HUES64 (cell line): ENCODE data around the gene LRCH1.

Source experiments
- H3K27ac ChIP-seq: 2 replicates; pipeline ENCODE4 v1.7.0; 2013; ENCODE audit warnings: low read depth, low read length, inconsistent platforms
- H3K27me3 ChIP-seq: 2 replicates; pipeline ENCODE4 v1.6.1; 2013; ENCODE audit warnings: mild to moderate bottlenecking, low read length; ENCODE audit not compliant: insufficient read depth
- H3K36me3 ChIP-seq: 2 replicates; pipeline ENCODE4 v1.6.1; 2013; ENCODE audit warnings: mild to moderate bottlenecking, low read length; ENCODE audit not compliant: insufficient read depth
- H3K4me1 ChIP-seq: 2 replicates; pipeline ENCODE4 v1.6.1; 2013; ENCODE audit warnings: mild to moderate bottlenecking, low read length, moderate library complexity; ENCODE audit not compliant: insufficient read depth
- H3K4me3 ChIP-seq: 2 replicates; pipeline ENCODE4 v1.5.1; 2013; ENCODE audit warnings: mild to moderate bottlenecking, low read length, moderate library complexity
- H3K9ac ChIP-seq: 2 replicates; pipeline ENCODE4 v1.6.1; 2013; ENCODE audit warnings: mild to moderate bottlenecking, low read depth, low read length
- H3K9me3 ChIP-seq: 2 replicates; pipeline ENCODE4 v1.6.1; 2013; ENCODE audit warnings: low read depth, low read length; ENCODE audit not compliant: insufficient read depth
- WGBS: fragments of 150-250, 120-280 bp; methylation state at CpG from one replicate; pipeline ENCODE4 v1.1.7; 2013; ENCODE audit warnings: missing lambda C conversion rate; 5-methylcytosine and 5-hydroxymethylcytosine counted together

The LRCH1 gene

DNA sequence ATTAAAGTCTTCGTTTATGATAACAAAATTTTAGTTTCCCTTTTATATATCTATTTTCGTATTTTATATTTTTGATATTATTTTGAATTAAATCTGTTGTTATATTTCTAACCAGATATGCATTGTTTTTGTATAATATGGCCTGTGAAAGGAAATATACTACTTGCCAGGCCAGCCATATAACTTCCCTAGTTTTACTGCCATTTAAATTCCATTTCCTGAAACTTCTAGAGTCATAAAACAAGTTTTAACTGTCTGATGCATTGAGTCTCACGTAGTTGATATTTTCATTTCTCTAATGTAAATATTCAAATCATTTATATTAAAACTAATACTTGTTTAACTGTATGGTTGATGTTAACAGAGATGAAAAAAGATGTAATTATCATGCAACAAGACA, 230.5 kb downstream of the LRCH1 start:
- Histone ChIP-seq H3K36me3 (peaks cover 99% of the 10 kb centered on the region), H3K27ac (no peak overlapping the region)
- WGBS, result 100% methylated on average over 1 of the region's 3 CpGs

DNA sequence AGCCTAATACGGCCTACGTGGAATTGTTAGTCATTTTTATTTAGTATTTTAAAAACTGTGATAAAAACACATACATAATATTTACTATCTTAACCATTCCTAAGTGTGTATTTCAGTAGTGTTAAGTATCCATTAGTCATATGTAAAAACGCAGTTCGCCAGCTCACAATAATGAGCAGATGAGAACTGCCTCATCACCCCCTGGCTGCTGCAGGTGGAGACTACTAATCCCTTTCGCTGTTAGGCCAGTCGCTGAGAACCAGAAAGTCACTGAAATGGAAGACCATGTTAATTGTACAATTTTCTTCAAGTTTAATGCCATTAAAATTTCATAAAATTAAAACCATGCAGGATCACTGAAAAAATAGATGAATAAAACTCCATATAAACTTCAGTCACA, 242.4 kb downstream of the LRCH1 start:
- H3K4me3 ChIP-seq, result no peak overlapping the region
- H3K4me1 ChIP-seq, result peaks cover 23% of the 10 kb centered on the region
- H3K9ac ChIP-seq, result no peak overlapping the region
- peaks cover 22% of the 10 kb centered on the region for H3K36me3 ChIP-seq
- H3K27ac ChIP-seq, result no peak overlapping the region
- no peaks in the 10 kb centered on the region for H3K9me3 ChIP-seq
- no peaks in the 10 kb centered on the region for H3K27me3 ChIP-seq
- WGBS, result 67% methylated on average over 4 of the region's 6 CpGs

More for the DNA sequence above, 230.5 kb downstream of the LRCH1 start:
- H3K27me3 ChIP-seq, result no peaks in the 10 kb centered on the region
- H3K4me3 ChIP-seq, result no peak overlapping the region
- no peak overlapping the region for H3K9ac ChIP-seq
- no peaks in the 10 kb centered on the region for H3K4me1 ChIP-seq
- H3K9me3 ChIP-seq, result no peaks in the 10 kb centered on the region

- peak overlapping the region; percentile 87 for H3K9ac ChIP-seq
- peaks cover 14% of the 10 kb centered on the region for H3K36me3 ChIP-seq
- peak overlapping the region; percentile 84; the same call in 1 of the 2 replicates for H3K27ac ChIP-seq
- peaks cover 23% of the 10 kb centered on the region for H3K4me1 ChIP-seq
- 73% methylated on average over 5 of the region's 5 CpGs for WGBS
- H3K9me3 ChIP-seq, result no peaks in the 10 kb centered on the region
- peak overlapping the region; percentile 87 for H3K4me3 ChIP-seq
- no peaks in the 10 kb centered on the region for H3K27me3 ChIP-seq
Measured at GRCh38 chr13:46796129-46796514, 243.2 kb downstream of the LRCH1 start.

DNA sequence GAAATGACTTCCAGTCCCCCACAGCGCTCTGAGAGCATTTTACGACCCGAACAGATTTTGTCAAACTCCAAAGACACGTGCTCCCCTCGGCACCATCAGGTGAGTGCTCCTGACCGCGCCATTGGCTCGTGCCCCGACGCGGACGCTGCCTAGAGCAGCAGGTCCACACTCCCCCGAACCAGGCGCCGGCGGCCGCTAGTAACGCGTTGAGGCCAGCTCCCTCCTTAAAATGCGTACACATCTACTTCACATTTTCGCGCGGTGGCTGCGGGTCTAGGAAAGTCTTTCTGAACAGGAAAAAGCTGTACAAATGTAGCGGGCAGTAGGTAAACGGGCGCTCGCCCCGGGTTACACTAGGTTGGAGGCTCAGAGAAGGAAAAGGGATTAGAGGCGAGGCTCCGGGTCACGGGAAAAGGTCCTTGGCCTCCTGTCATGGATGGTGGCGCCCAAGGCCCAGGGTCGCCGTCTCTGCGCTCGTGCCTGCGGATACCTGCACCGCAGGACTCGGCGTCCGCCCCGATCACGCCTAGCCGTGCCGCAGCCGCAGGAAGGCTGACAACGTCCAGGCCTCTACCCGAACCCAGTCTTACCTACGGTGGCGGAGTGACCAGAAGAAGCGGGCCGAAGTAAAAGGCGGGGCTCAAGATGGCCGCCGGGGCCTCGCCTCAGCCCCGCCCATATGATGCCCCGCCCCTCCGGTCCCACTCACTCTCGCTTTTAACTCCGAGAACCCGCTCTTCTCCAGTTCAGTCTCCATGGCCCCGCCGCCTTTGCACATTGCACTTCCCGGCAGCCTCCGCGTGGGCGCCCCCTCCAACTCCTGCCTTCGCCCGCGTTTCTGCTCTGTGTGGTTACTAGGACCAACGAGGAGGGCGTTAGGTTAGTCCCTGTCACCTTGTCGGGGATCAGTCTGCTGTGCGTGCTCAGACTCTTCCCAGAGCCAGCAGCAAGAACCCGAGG, 243.8 kb downstream of the LRCH1 start, which contains the start of gene ESD:
Gene ESD (minus strand): TSS at position 647 of the 960 bp plus-strand sequence. CDS start 5,748 bp downstream, outside the sequence.
- peaks cover 7% of the 10 kb centered on the region; the same call in 1 of the 2 replicates for H3K36me3 ChIP-seq
- WGBS, result 3% methylated on average over 77 of the region's 77 CpGs
- H3K4me1 ChIP-seq, result peaks cover 23% of the 10 kb centered on the region
- no peaks in the 10 kb centered on the region for H3K9me3 ChIP-seq
- H3K9ac ChIP-seq, result peak within 1 kb of the TSS; percentile 87
- peak within 1 kb of the TSS; percentile 87 for H3K4me3 ChIP-seq
- no peaks in the 10 kb centered on the region for H3K27me3 ChIP-seq
- peak within 1 kb of the TSS; percentile 84 for H3K27ac ChIP-seq

DNA sequence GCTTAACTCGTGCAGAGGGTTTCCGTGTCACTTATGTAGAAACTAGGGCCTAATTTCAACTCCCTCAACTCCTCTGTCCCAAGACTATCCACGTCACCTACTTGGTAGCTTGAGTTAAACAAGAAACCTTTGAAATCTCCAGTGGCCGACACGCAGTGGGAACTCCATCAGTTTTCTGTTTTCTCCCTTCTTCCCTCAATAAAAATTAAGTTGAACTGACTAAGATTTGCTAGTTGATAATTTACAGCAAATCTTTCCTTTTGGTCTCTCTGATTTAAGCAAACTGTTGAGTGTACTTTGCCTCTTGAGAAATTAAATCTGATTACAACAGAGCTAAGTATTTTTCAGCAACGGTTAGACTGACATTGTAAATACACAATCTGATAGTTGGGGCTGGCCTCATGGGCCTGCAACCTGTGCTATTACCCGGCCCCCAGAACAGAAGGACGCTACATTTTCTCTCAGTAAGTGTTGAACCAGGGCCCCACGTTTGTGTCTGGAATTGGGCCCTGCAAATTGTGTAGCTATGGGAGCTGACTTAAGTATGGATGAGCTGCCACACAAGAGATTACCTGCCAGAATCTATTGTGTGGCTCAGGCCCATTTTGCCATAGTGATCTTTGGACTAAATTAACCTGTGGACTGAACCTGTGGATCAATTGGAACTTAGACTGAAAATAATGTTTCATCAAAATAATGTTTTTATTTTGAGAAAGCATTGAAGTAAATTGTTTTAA, 244.7 kb downstream of the LRCH1 start:
- H3K36me3 ChIP-seq, result no peaks in the 10 kb centered on the region
- H3K9me3 ChIP-seq, result no peaks in the 10 kb centered on the region
- H3K4me1 ChIP-seq, result peaks cover 23% of the 10 kb centered on the region
- WGBS, result 74% methylated on average over 9 of the region's 9 CpGs
- peak overlapping the region; percentile 45; the same call in 1 of the 2 replicates for H3K27ac ChIP-seq
- H3K9ac ChIP-seq, result peak overlapping the region; percentile 66
- H3K27me3 ChIP-seq, result no peaks in the 10 kb centered on the region
- H3K4me3 ChIP-seq, result peak overlapping the region; percentile 87

DNA sequence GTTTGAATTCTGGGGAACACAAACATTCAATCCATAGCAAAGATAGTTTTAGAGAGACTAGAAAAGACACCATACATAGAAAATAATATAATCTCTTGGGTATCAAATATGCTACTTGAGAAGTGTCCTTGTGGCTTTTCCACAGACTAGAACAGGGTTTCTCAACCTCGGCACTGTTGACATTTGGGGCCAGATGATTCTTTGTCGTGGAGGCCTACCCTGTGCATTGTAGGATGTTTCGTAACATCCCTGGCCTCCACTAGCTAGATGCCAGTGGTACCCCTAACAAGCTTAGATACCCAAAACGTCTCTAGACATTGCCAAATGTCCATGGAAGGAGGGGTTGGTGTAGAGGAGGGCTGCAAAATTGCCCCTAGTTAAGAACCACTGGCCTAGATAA, 246.2 kb downstream of the LRCH1 start:
- WGBS, result 90% methylated on average over 4 of the region's 4 CpGs
- H3K36me3 ChIP-seq, result no peaks in the 10 kb centered on the region
- H3K9me3 ChIP-seq, result no peaks in the 10 kb centered on the region
- H3K4me1 ChIP-seq, result peaks cover 23% of the 10 kb centered on the region
- H3K9ac ChIP-seq, result no peak overlapping the region
- H3K27ac ChIP-seq, result no peak overlapping the region
- H3K4me3 ChIP-seq, result no peak overlapping the region
- H3K27me3 ChIP-seq, result no peaks in the 10 kb centered on the region

- no peak overlapping the region for H3K27ac ChIP-seq
- peaks cover 6% of the 10 kb centered on the region; the same call in 1 of the 2 replicates for H3K4me1 ChIP-seq
- H3K36me3 ChIP-seq, result no peaks in the 10 kb centered on the region
- no peak overlapping the region for H3K4me3 ChIP-seq
- no peaks in the 10 kb centered on the region for H3K9me3 ChIP-seq
- H3K9ac ChIP-seq, result no peak overlapping the region
- H3K27me3 ChIP-seq, result no peaks in the 10 kb centered on the region
- WGBS, result 87% methylated on average over 1 of the region's 1 CpG
Measured at GRCh38 chr13:46801858-46802257, 248.9 kb downstream of the LRCH1 start.
